ENCODE results near the gene PYGO1.
A peak's percentile ranks its signal among the peaks of the same experiment; 100 is the strongest.

The PYGO1 gene

GRCh38 chr15:55628369-55628730 is 40.2 kb upstream of the PYGO1 start:
- no peak overlapping the region for H3K4me3 ChIP-seq (ENCODE audit: low read depth, low read length)
- TF ChIP-seq MYC (IDR thresholded peaks at IDR 0.05; ENCODE audit: low read depth, low read length) (no peak), POLR2A (IDR thresholded peaks at IDR 0.05; ENCODE audit: extremely low read depth, insufficient read length) (no peak), MAX (IDR thresholded peaks at IDR 0.05; ENCODE audit: low read depth, low read length) (no peak), CTCF (IDR thresholded peaks at IDR 0.05; ENCODE audit: low read depth, low read length) (no peak)
- no peak for DNase-seq (ENCODE audit: low read depth)

GRCh38 chr15:55627730-55628368 is 39.7 kb upstream of the PYGO1 start:
- peak; percentile 58 for DNase-seq (ENCODE audit: low read depth)
- TF ChIP-seq CTCF (IDR thresholded peaks at IDR 0.05; ENCODE audit: low read depth, low read length) (no peak), MYC (IDR thresholded peaks at IDR 0.05; ENCODE audit: low read depth, low read length) (no peak), MAX (IDR thresholded peaks at IDR 0.05; ENCODE audit: low read depth, low read length) (peak; percentile 46; the same call in 1 of the 2 replicates), POLR2A (IDR thresholded peaks at IDR 0.05; ENCODE audit: extremely low read depth, insufficient read length) (no peak)
- H3K4me3 ChIP-seq (ENCODE audit: low read depth, low read length): no peak overlapping the region

GRCh38 chr15:55619783-55620182 is 31.6 kb upstream of the PYGO1 start:
- H3K4me3 ChIP-seq (ENCODE audit: low read depth, low read length): no peak overlapping the region
- DNase-seq (ENCODE audit: low read depth): no peak
- TF ChIP-seq MYC (IDR thresholded peaks at IDR 0.05; ENCODE audit: low read depth, low read length): no peak
- TF ChIP-seq POLR2A (IDR thresholded peaks at IDR 0.05; ENCODE audit: extremely low read depth, insufficient read length): no peak
- no peak for TF ChIP-seq MAX (IDR thresholded peaks at IDR 0.05; ENCODE audit: low read depth, low read length)
- no peak for TF ChIP-seq CTCF (IDR thresholded peaks at IDR 0.05; ENCODE audit: low read depth, low read length)

- TF ChIP-seq POLR2A (IDR thresholded peaks at IDR 0.05; ENCODE audit: extremely low read depth, insufficient read length) (no peak), CTCF (IDR thresholded peaks at IDR 0.05; ENCODE audit: low read depth, low read length) (no peak), MAX (IDR thresholded peaks at IDR 0.05; ENCODE audit: low read depth, low read length) (no peak), MYC (IDR thresholded peaks at IDR 0.05; ENCODE audit: low read depth, low read length) (no peak)
- no peak for DNase-seq (ENCODE audit: low read depth)
Observed at GRCh38 chr15:55618387-55618786, 30.2 kb upstream of the PYGO1 start.

GRCh38 chr15:55615445-55615844 is 27.3 kb upstream of the PYGO1 start:
- DNase-seq (ENCODE audit: low read depth): no peak
- H3K4me3 ChIP-seq (ENCODE audit: low read depth, low read length): no peak overlapping the region
- no peak for TF ChIP-seq MAX (IDR thresholded peaks at IDR 0.05; ENCODE audit: low read depth, low read length)
- TF ChIP-seq MYC (IDR thresholded peaks at IDR 0.05; ENCODE audit: low read depth, low read length): no peak
- TF ChIP-seq POLR2A (IDR thresholded peaks at IDR 0.05; ENCODE audit: extremely low read depth, insufficient read length): no peak
- TF ChIP-seq CTCF (IDR thresholded peaks at IDR 0.05; ENCODE audit: low read depth, low read length): no peak

More at GRCh38 chr15:55618387-55618786, 30.2 kb upstream of the PYGO1 start:
- H3K4me3 ChIP-seq (ENCODE audit: low read depth, low read length): no peak overlapping the region
